ENCODE results near the gene MUSK.
"Not testable (repeated sequence)": the region's sequence is repeated elsewhere in the genome, so short reads cannot be mapped to it uniquely, and the experiment has no call there.

The MUSK gene

DNA sequence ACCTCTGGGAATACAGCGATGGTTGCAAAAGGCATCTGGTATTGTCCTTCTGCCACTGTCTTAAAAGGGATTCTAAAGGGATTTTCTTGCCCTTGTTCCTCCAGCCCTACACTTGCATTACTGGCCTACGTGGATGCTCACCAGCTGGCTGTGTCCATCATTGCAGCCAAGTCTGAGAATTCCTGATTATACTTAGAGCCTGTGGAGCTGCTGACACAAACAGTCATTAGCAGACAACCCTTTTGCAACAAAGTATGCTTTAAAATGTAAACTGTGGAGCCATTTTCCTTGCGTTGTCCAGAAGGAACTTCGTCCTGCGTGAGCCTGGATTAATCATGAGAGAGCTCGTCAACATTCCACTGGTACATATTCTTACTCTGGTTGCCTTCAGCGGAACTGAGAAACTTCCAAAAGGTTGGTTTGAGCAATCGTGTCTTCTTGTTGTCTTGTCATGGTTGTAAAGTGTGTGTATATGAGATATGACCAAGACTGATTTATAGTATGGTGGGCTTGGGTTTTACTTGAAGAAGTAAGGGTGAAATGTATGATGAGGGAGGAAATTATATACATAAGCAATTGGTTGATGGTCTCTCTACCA lies at the start of gene MUSK:
Gene MUSK, plus strand, starts transcription at position 222 of the 598 bp plus-strand sequence. Its CDS starts 114 bp downstream, at position 336.
- no peak for DNase-seq

- no peak for DNase-seq
Observed at GRCh38 chr9:110619831-110620230, 48.8 kb upstream of the MUSK start.

- no peak for DNase-seq
Observed at GRCh38 chr9:110620726-110621125, 47.9 kb upstream of the MUSK start.

DNA sequence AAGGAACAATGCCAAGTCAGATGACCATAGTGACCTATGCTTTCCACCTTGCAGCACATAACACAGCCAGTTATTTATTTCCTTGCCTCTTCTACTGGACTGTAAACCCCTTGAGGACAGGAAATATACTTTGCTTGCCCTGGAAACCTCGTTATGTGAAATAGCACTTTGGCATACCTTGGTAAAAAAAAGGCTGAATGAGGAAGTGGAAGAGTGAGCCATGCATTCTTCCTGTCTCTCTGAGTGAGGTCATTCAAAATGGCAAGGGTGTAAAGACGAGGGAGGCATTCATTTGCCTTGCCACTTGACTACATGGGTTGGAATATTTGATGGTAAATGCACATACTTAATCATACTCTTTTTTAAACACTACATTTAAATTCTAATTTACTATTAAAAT lies 46.2 kb upstream of the MUSK start:
- DNase-seq: no peak

DNA sequence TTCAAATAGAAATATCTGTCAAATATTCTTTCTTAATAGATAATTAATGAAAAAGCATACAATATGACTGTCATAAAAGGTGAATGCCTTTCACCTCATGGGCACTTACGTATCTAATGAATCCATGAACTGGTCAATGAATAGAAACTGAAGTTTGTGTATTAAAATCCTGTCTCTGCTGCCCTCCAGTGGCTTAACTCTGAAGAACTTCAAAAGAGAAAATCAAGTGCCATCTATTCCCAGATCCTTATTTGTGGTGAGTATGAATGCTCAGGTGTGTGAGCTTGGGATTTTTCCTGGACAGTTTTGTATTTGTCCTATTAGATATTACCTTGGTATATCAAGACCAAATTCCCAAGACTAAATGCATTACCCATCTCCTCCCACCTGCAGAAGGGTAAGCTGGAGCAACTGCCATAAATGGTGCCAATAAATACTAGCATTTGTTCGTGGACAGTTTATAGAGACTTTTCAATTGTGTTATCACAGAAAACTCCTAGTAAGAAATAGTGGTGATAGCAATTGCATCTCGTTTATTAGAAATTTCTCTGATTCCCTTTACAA lies 45.0 kb upstream of the MUSK start:
- DNase-seq: peak; percentile 8

GRCh38 chr9:110626101-110626829 lies 42.3 kb upstream of the MUSK start:
- DNase-seq: no peak

DNA sequence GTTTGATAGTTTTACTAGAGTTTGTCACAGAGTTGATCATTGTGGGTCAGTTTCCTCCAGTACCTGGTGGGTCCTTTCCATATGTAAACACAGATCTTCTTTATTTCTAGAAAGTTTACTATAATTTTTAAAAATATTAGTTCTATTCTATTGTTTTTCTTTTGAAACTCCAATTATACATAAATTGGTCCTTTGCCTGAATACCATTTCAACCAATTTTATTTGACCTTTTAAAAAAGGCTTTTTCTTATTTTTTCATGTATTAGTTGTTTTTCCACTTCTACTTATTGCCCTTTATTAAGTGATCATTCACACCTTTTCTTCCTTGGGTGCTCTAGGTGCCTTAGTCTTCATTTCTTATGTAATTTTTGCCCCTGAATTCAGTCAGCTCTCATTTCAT lies 33.0 kb upstream of the MUSK start:
- DNase-seq: no peak

- no peak for DNase-seq
Observed at GRCh38 chr9:110638381-110638954, 30.1 kb upstream of the MUSK start.

DNA sequence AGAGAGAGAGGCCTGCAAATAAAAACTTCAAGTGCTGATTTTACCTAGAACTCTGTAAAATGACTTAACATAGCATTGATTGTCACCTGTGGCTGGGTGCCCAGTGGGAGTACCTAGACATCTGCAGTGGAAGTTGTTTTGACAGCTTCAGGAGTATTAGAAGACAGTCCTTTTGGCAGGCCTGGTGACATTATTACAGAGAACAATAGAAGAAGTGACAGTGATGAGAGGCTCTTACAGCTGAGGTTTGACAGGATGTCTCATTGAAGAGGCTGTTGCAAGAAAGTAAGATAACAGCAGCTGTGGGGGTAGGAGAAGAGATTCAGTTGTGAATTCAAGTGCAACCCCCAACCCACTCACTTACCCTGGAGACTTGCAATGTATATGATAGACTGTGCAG lies 27.9 kb upstream of the MUSK start:
- no peak for DNase-seq

DNA sequence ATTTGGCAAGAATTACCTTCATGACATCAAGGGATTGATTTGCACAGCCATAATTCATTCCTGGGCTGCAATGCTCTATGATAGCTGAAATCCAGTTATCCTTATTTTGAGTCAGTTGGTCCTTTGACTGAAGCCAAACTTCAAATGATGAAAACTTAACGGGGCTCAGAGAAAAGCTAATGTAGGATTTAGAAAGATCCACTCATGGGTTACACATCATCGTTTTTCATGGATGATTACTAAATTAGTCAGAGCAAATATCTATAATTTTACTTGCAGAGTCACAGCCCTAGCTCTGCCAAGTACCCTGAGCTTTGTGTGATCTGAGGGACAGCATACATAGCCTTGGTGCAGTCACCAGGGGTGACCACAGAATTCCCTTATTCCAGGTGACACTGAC lies 27.3 kb upstream of the MUSK start:
- no peak for DNase-seq

GRCh38 chr9:110648696-110649095 lies 19.9 kb upstream of the MUSK start:
- no peak for DNase-seq

GRCh38 chr9:110650261-110650660 lies 18.3 kb upstream of the MUSK start:
- DNase-seq: no peak

DNA sequence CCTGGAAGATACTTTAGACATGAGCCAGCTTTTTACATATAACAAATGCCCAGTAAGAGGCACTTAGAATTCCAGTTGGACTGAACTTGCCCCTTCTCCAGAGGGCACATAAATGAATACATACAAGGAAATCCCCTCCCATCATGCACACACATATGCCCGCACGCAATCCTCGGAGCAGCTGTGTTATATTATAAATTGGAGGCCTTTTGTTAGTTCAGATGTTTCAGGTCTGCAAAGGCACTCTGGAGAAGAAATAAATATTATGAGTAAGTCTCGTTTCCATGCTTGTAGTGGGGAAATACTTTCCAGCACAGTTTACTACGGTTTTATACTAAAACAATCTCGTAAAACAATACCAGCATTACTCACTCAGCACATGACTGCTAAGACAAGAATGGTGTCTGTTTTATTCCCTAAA lies 17.6 kb upstream of the MUSK start:
- no peak for DNase-seq

GRCh38 chr9:110655754-110656641 lies 12.6 kb upstream of the MUSK start:
- DNase-seq: no peak

- no peak for DNase-seq
Observed at GRCh38 chr9:110659891-110660541, 8.6 kb upstream of the MUSK start.

DNA sequence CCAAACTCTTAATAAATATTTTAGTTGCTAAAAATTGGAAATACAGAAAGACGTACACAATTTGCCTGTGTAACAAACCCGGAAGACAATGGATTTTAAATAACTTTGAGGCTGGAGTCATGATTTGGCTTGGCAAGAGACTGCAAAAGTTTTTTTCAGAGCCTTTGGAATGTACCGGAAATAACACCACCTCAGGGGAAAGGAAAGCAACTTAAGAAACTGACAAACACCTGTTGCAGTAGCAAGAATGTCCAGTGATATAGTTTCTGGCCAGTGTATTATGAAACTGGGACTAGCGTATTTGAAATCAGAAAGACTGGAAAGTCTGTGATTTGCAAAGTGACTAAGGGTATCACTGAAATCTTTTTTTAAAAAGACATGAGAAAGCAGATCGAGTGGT lies 842 bp downstream of the MUSK start:
- no peak for DNase-seq

GRCh38 chr9:110671849-110672248 lies 3.3 kb downstream of the MUSK start:
- no peak for DNase-seq

GRCh38 chr9:110672873-110673510 lies 4.4 kb downstream of the MUSK start:
- no peak for DNase-seq

DNA sequence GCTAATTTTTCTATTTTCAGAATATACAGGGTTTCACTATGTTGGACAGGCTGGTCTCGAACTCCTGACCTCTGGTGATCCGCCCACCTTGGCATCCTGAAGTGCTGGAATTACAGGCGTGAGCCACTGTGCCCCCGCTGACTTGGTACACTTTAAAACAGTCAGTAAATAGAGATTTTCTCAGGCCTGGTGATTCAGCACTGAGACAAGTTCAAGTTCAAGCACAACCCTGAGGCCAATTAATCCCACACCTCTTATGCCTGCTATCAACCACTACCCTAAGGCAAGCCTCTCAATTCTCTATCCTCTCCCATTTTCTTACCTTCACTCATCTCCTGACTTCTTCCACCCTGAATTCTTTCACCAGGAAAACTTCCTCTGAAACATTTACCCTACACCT lies 18.9 kb downstream of the MUSK start:
- no peak for DNase-seq

- DNase-seq: no peak
Observed at GRCh38 chr9:110688329-110688728, 19.7 kb downstream of the MUSK start.

DNA sequence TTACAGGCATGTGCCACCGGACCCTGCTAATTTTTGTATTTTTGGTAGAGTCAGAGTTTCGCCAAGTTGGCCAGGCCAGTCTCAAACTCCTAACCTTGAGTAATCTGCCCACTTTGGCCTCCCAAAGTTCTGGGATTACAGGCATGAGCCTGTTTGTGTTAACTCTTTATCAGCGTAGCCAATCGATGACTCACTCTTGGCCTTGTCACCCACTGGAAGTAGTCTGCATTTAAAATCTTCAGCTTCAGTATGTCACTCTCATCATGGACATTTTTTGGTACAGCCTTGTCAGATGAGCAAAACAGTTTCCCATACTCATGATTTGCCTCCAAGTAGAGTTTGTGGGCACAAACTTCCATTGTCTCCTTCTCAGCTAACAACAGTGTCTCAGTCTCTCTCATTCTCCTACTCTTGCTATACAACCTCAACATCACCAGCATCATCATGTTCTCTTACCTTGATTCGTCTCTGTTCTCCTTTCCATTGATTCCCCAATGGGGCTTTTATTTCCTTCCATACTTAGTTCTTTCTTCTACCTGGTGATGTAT lies 22.5 kb downstream of the MUSK start:
- DNase-seq: no peak

GRCh38 chr9:110695846-110696245 lies 27.3 kb downstream of the MUSK start:
- not testable (repeated sequence) for DNase-seq
